GM12801 (cell line): Measurements from ENCODE around the gene FBXO22.

ENCODE experiments used
- CTCF ChIP-seq: IDR thresholded peaks from one replicate; pipeline ENCODE4 v1.5.1; 2011; ENCODE audit warnings: control low read depth; ENCODE audit not compliant: insufficient read length; ENCODE audit errors: extremely low read depth

Gene FBXO22

DNA sequence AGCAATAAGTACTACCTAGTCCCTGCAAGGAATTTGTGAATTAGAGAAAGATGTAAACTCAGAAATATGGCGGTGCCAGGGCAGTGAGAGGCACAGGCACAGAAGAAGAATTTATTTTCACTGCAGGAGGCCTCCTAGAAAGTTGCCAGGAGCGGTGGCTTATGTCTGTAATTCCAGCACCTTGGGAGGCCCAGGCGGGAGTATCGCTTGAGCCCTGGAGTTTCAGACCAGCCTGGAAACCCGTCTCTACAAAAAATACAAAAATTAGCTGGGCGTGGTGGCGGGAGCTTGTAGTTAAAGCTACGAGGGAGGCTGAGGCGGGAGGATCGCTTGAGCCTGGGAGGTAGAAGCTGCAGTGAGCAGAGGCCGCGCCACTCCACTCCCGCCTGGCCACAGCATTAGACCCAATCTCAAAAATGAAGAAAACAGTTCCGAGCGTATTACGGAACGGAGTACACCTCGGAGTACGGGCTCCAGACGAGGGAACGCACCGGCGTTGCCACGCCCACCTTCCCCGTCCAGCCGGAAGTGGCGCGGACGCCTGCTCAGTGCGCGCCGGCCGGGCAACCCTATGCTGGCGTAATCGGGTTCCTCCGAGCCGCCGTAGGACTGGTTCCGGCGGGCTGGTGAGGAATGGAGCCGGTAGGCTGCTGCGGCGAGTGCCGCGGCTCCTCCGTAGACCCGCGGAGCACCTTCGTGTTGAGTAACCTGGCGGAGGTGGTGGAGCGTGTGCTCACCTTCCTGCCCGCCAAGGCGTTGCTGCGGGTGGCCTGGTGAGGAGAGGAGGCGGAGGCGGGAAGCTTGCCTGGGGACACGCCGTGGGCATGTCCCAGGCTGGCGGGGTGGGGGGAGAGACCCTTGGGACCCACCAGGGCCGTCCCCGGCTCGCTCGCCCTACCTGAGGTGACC lies at the start of gene FBXO22:
Gene FBXO22 (plus strand): TSS at position 548 of the 909 bp plus-strand sequence. CDS start 86 bp downstream, at position 634.
- no peak for TF ChIP-seq CTCF

DNA sequence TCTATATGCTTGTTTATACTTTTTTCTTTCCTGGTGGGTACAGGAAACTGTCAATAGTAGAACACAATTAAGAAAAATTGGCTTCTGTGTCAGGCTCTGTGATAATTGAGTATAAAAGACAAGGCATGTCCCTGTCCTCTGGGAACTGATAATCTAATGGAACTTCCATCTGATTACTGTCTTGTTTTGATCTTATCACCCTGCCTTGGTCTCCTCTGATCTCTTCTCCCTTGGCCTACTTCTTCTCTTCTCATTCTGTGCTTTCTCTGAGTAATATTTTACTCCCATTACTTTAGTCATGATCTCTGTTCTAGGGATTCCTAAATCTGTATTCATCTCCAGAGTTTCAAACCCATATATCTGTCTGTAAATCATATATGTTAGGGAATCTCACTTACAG lies 45.8 kb upstream of the FBXO22 start:
- TF ChIP-seq CTCF: no peak

- no peak for TF ChIP-seq CTCF
Observed at GRCh38 chr15:75861750-75862402, 41.8 kb upstream of the FBXO22 start.

GRCh38 chr15:75862796-75863195 lies 40.9 kb upstream of the FBXO22 start:
- no peak for TF ChIP-seq CTCF

DNA sequence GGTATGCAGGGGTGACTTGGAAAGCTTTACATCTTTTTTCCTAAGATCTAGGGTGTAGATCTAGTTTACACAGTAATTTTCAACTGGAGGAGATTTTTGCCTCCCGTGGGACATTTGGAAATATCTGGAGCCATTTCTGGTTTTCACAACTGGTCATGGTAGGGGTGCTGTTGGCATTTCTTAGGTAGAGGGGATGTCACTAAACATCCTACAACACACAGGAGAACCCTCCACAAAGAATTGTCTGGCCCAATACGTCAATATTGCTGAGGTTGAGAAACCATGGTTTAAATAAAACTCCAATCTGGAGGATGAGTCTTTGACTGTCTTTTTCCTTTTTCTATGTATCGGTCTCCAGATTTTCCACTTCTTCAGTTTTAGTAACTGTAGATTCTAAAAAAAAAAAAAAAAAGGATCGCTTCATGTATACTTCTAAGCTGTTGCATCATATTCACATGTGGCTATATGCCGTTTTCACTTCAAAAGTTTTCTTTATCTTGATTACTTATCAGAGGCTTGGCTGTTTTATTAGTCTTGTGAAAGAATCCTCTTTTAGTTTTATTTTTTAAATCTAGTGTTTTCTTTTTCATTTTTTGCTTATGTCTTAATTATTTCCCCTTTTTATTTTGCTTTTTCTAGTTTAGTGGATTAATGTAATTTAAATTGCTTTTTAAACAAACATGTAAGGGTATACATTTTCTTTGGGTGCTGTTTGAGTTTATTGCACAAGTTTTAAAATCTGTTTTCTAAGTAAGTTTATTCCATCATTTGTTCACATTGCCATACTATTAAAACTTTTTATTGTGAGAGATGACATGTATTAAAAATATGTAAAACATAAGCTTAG lies 39.2 kb upstream of the FBXO22 start:
- no peak for TF ChIP-seq CTCF

- no peak for TF ChIP-seq CTCF
Observed at GRCh38 chr15:75866916-75867315, 36.8 kb upstream of the FBXO22 start.

DNA sequence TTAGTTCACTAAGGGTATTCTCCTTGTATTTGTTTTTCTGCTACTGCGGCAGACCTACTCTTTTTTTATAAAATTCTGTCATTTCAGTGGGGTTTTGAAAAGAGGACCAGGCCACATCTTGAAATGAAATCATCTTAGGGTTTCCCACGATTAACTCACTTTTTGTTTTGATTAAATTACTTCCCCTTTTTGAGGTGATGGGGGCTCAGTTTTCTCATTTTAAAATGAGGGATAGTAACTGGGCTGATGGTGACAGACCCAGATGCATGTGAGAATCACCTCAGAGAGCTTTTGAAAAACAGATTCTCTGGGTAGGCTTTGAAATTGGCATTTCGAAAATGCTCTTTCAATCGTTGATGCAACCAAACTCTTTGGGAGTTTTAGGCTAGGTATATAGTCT lies 36.2 kb upstream of the FBXO22 start:
- TF ChIP-seq CTCF: no peak
